Measurements from ENCODE around the gene LSM10.

DNA sequence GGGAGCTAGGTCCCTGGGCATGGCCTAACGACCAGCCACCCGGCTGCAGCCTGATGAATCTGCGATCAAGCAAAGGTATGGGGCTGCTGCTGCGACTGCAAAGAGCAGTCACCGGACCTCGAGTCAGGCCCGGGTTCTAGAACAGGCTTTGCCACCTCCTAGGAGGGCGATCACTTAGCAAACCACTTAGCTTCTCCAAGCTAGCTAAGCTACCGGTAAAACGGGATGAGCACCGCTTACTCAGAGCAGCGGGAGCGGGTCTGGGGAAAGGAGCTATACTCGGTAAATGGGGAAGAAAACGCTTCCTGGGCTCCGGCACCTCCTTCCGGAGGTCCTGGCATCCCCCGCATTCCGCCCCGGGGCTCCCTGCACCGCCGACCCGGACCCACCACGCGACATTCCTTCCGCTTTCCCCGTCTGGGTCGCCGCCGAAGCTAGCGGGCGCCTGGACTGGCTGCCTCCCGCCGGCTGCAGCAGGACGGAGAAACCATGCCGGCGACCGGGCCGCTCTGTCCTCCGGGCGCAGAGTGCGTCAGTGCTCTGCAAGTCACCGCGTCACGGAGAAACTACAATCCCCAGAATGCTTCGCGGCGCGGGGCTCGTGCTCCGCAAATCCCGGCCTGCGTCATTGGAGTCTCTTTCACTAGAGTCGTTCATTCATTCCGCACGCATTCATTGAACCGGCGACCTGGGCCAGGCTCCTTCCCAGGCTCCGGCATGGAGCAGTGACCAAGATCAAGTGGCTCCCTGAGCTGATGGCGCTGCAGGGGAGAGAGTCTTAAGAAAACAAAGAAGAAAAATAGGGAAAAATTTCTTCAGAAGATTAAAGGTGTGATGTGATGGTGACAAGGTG lies at the start of gene LSM10:
- TF ChIP-seq, protein P1, sequence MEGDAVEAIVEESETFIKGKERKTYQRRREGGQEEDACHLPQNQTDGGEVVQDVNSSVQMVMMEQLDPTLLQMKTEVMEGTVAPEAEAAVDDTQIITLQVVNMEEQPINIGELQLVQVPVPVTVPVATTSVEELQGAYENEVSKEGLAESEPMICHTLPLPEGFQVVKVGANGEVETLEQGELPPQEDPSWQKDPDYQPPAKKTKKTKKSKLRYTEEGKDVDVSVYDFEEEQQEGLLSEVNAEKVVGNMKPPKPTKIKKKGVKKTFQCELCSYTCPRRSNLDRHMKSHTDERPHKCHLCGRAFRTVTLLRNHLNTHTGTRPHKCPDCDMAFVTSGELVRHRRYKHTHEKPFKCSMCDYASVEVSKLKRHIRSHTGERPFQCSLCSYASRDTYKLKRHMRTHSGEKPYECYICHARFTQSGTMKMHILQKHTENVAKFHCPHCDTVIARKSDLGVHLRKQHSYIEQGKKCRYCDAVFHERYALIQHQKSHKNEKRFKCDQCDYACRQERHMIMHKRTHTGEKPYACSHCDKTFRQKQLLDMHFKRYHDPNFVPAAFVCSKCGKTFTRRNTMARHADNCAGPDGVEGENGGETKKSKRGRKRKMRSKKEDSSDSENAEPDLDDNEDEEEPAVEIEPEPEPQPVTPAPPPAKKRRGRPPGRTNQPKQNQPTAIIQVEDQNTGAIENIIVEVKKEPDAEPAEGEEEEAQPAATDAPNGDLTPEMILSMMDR (IDR thresholded peaks at IDR 0.05; ENCODE audit: borderline replicate concordance, extremely low read depth, low read length, poor library complexity, severe bottlenecking) = no peak
- no peak for TF ChIP-seq EZH2 (IDR thresholded peaks at IDR 0.05; ENCODE audit: borderline replicate concordance, low read depth, low read length, severe bottlenecking)
